HEK293 (cell line): Measurements from ENCODE around the gene CXXC4.

Source experiments
- CTCF ChIA-PET: fragments of 350-600 bp; formaldehyde crosslinking; extraction: SDS; loops from one replicate; lab custom pipeline; 2021; ENCODE audit warnings: antibody characterized with exemption; lab: Yijun Ruan, JAX
- POLR2A ChIA-PET: fragments of 300-600 bp; formaldehyde crosslinking; extraction: SDS; loops from one replicate; lab custom pipeline; 2020; ENCODE audit warnings: antibody characterized with exemption, inconsistent platforms; lab: Yijun Ruan, JAX
- H3K27ac ChIP-seq: fragments of 200-500 bp; sonication (Bioruptor generic); 2 replicates; pipeline ENCODE4 v1.5.1; 2014; ENCODE audit warnings: low read depth, low read length, control low read depth, inconsistent platforms; ENCODE audit errors: extremely low read depth
- H3K36me3 ChIP-seq, 2 experiments: fragments of 200-500 bp in 1 of 2; sonication (Bioruptor generic) in 1 of 2; 1 replicate in 1 of 2; 2 replicates in 1 of 2; pipeline ENCODE4 v1.5.1; 2014 to 2017; ENCODE audit warnings: inconsistent platforms in 2 of 2, low read length in 2 of 2; ENCODE audit not compliant: control insufficient read depth in 2 of 2, insufficient read depth in 1 of 2
- H3K4me1 ChIP-seq: fragments of 200-500 bp; sonication (Bioruptor generic); 2 replicates; pipeline ENCODE4 v1.5.1; 2014; ENCODE audit warnings: mild to moderate bottlenecking, low read length, inconsistent platforms; ENCODE audit not compliant: control insufficient read depth, insufficient read depth
- H3K4me3 ChIP-seq: 2 replicates; pipeline ENCODE4 v1.5.1; 2011; ENCODE audit warnings: low read depth, mild to moderate bottlenecking, control low read depth, low read length, moderate library complexity
- H3K9me3 ChIP-seq: fragments of 200-500 bp; sonication (Bioruptor generic); 2 replicates; pipeline ENCODE4 v1.5.1; 2014; ENCODE audit warnings: low read depth, low read length, inconsistent platforms; ENCODE audit not compliant: control insufficient read depth, insufficient read depth
- GLI4 ChIP-seq: fragments of 450-650 bp; formaldehyde crosslinking; IDR thresholded peaks from 2 replicates; pipeline ENCODE4 v1.5.1; 2016; ENCODE audit warnings: missing biosample characterization, missing genetic modification characterization
- GLIS1 ChIP-seq: fragments of 450-650 bp; formaldehyde crosslinking; IDR thresholded peaks from 2 replicates; pipeline ENCODE4 v1.5.1; 2016; ENCODE audit warnings: missing biosample characterization, missing genetic modification characterization
- MEIS1 ChIP-seq: sonication (generic); formaldehyde crosslinking; IDR thresholded peaks from 2 replicates; pipeline ENCODE4 v1.8.1; 2022; ENCODE audit warnings: missing genetic modification reagents, mild to moderate bottlenecking, borderline replicate concordance
- PRDM1 ChIP-seq: fragments of 450-650 bp; formaldehyde crosslinking; IDR thresholded peaks from 2 replicates; pipeline ENCODE4; 2016; ENCODE audit warnings: missing biosample characterization, missing genetic modification characterization
- RBAK ChIP-seq: fragments of 450-650 bp; formaldehyde crosslinking; IDR thresholded peaks from 2 replicates; pipeline ENCODE4 v1.5.1; 2016; ENCODE audit warnings: missing biosample characterization, missing genetic modification characterization
- REPIN1 ChIP-seq: fragments of 450-650 bp; formaldehyde crosslinking; IDR thresholded peaks from 2 replicates; pipeline ENCODE4 v1.5.1; 2017; ENCODE audit warnings: missing biosample characterization, missing genetic modification characterization, low read depth
- SALL2 ChIP-seq: fragments of 450-650 bp; formaldehyde crosslinking; IDR thresholded peaks from 2 replicates; pipeline ENCODE4 v1.5.0; 2017; ENCODE audit warnings: missing biosample characterization, mild to moderate bottlenecking, missing genetic modification characterization, borderline replicate concordance
- ZBTB1 ChIP-seq: fragments of 450-650 bp; formaldehyde crosslinking; IDR thresholded peaks from 2 replicates; pipeline ENCODE4 v1.5.1; 2016; ENCODE audit warnings: missing biosample characterization, missing genetic modification characterization
- ZFHX2 ChIP-seq: fragments of 450-650 bp; formaldehyde crosslinking; conservative IDR thresholded peaks from 2 replicates; pipeline ENCODE4 v1.5.1; 2016; ENCODE audit warnings: missing biosample characterization, missing genetic modification characterization
- ZNF221 ChIP-seq: fragments of 450-650 bp; formaldehyde crosslinking; IDR thresholded peaks from 2 replicates; pipeline ENCODE4 v1.5.1; 2017; ENCODE audit warnings: missing biosample characterization, missing genetic modification characterization, borderline replicate concordance
- ZNF302 ChIP-seq: fragments of 450-650 bp; formaldehyde crosslinking; IDR thresholded peaks from 2 replicates; pipeline ENCODE4 v1.5.1; 2016; ENCODE audit warnings: missing biosample characterization, missing genetic modification characterization, low read depth
- ZNF311 ChIP-seq: fragments of 450-650 bp; formaldehyde crosslinking; IDR thresholded peaks from 2 replicates; pipeline ENCODE4 v1.5.1; 2017; ENCODE audit warnings: missing biosample characterization, missing genetic modification characterization, borderline replicate concordance
- ZNF514 ChIP-seq: fragments of 450-650 bp; formaldehyde crosslinking; IDR thresholded peaks from 2 replicates; pipeline ENCODE4 v1.5.1; 2016; ENCODE audit warnings: missing biosample characterization, missing genetic modification characterization
- ZNF561 ChIP-seq: fragments of 450-650 bp; IDR thresholded peaks from 2 replicates; pipeline ENCODE4 v1.5.1; 2018; ENCODE audit warnings: missing biosample characterization, missing genetic modification characterization, borderline replicate concordance
- ZNF585B ChIP-seq: fragments of 450-650 bp; formaldehyde crosslinking; IDR thresholded peaks from 2 replicates; pipeline ENCODE4 v1.5.1; 2016; ENCODE audit warnings: missing biosample characterization, missing genetic modification characterization
- ZNF658 ChIP-seq: fragments of 450-650 bp; formaldehyde crosslinking; IDR thresholded peaks from 2 replicates; pipeline ENCODE4; 2016; ENCODE audit warnings: missing biosample characterization, missing genetic modification characterization
- ZNF768 ChIP-seq: fragments of 450-650 bp; formaldehyde crosslinking; IDR thresholded peaks from 2 replicates; pipeline ENCODE4 v1.5.1; 2018; ENCODE audit warnings: missing biosample characterization, mild to moderate bottlenecking, missing genetic modification characterization
- ZNF785 ChIP-seq: fragments of 450-650 bp; formaldehyde crosslinking; IDR thresholded peaks from 2 replicates; pipeline ENCODE4 v1.5.1; 2016; ENCODE audit warnings: missing biosample characterization, missing genetic modification characterization
- ZNF843 ChIP-seq: fragments of 450-650 bp; formaldehyde crosslinking; IDR thresholded peaks from 2 replicates; pipeline ENCODE4 v1.5.1; 2016; ENCODE audit warnings: missing biosample characterization, missing genetic modification characterization
- TF ChIP-seq, protein P1 (sequence below): fragments of 450-650 bp; formaldehyde crosslinking; IDR thresholded peaks from 2 replicates; pipeline ENCODE4 v1.5.1; 2016; ENCODE audit warnings: missing biosample characterization, missing genetic modification characterization
- TF ChIP-seq, protein P2 (sequence below): fragments of 450-650 bp; formaldehyde crosslinking; conservative IDR thresholded peaks from 2 replicates; pipeline ENCODE4 v1.5.1; 2016; ENCODE audit warnings: low read depth, missing biosample characterization, missing genetic modification characterization
- TF ChIP-seq, protein P3 (sequence below): fragments of 450-650 bp; IDR thresholded peaks from 2 replicates; pipeline ENCODE4 v1.5.1; 2018; ENCODE audit warnings: missing biosample characterization, mild to moderate bottlenecking, missing genetic modification characterization

The CXXC4 gene

DNA sequence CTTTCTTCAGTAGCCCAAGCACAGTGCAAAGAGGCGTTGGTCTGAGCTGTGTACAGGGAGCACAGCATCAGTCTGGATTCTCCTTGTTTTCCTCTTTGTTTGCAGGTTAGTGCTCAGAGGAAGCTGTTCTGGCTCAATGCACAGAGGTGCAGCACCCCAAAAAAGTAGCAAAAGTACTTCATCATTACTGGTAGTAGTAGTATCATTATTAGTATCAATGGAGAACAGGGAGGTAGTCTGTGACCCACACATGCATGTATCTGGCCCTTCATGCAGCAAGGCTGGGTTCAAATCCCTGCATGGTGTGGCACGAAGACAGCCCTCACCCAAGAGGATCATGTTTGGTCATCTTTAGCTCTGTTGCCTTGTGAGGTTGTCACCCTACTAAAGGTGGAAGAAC lies 68.7 kb downstream of the CXXC4 start (continued):
- TF ChIP-seq REPIN1 (tag by site-specific recombination) (no peak), ZNF561 (tag by site-specific recombination) (no peak), ZBTB1 (no peak), ZNF585B (tag by site-specific recombination) (no peak)
- TF ChIP-seq, all 188 proteins: peak for 0

DNA sequence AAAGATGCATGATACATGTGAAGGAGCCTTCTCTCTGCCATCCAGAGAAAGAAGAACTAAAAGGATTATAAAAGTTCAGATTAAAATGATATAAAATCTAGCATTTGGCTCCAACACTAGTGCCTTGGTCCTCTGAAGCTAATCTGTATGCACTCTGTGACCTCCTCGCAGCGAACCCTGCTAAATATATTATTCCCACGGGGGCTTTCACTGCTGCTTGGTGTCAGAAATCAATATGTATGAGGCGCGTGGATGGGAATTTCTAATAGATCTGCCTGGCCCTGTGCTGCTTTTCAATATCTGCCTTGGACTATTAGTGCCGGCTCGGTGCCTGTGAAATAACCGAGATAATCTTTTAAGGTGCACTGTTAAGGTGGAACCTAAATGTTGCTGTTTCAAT lies 69.7 kb downstream of the CXXC4 start:
- ChIA-PET POLR2A (no interaction called here), CTCF (no interaction called here)
- H3K27ac ChIP-seq: no peak overlapping the region
- H3K9me3 ChIP-seq: no peaks in the 10 kb centered on the region
- no peaks in the 10 kb centered on the region for H3K36me3 ChIP-seq
- H3K4me1 ChIP-seq: no peaks in the 10 kb centered on the region
- H3K4me3 ChIP-seq: no peak overlapping the region
- no peak for TF ChIP-seq ZNF768 (tag by site-specific recombination)
- no peak for TF ChIP-seq GLIS1 (tag by site-specific recombination)
- TF ChIP-seq MEIS1 (CRISPR knock-in tag): no peak
- TF ChIP-seq, protein P1, sequence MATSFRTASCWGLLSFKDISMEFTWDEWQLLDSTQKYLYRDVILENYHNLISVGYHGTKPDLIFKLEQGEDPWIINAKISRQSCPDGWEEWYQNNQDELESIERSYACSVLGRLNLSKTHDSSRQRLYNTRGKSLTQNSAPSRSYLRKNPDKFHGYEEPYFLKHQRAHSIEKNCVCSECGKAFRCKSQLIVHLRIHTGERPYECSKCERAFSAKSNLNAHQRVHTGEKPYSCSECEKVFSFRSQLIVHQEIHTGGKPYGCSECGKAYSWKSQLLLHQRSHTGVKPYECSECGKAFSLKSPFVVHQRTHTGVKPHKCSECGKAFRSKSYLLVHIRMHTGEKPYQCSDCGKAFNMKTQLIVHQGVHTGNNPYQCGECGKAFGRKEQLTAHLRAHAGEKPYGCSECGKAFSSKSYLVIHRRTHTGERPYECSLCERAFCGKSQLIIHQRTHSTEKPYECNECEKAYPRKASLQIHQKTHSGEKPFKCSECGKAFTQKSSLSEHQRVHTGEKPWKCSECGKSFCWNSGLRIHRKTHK (tag by site-specific recombination): no peak
- no peak for TF ChIP-seq SALL2
- TF ChIP-seq ZNF221 (tag by site-specific recombination): no peak
- TF ChIP-seq ZNF302: no peak
- no peak for TF ChIP-seq RBAK (tag by site-specific recombination)
- TF ChIP-seq ZNF561 (tag by site-specific recombination): no peak
- TF ChIP-seq ZNF843 (tag by site-specific recombination): no peak
- no peak for TF ChIP-seq ZNF514
- TF ChIP-seq, protein P2, sequence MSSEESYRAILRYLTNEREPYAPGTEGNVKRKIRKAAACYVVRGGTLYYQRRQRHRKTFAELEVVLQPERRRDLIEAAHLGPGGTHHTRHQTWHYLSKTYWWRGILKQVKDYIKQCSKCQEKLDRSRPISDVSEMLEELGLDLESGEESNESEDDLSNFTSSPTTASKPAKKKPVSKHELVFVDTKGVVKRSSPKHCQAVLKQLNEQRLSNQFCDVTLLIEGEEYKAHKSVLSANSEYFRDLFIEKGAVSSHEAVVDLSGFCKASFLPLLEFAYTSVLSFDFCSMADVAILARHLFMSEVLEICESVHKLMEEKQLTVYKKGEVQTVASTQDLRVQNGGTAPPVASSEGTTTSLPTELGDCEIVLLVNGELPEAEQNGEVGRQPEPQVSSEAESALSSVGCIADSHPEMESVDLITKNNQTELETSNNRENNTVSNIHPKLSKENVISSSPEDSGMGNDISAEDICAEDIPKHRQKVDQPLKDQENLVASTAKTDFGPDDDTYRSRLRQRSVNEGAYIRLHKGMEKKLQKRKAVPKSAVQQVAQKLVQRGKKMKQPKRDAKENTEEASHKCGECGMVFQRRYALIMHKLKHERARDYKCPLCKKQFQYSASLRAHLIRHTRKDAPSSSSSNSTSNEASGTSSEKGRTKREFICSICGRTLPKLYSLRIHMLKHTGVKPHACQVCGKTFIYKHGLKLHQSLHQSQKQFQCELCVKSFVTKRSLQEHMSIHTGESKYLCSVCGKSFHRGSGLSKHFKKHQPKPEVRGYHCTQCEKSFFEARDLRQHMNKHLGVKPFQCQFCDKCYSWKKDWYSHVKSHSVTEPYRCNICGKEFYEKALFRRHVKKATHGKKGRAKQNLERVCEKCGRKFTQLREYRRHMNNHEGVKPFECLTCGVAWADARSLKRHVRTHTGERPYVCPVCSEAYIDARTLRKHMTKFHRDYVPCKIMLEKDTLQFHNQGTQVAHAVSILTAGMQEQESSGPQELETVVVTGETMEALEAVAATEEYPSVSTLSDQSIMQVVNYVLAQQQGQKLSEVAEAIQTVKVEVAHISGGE (tag by site-specific recombination): no peak
- TF ChIP-seq, all 188 proteins: peak for 0

DNA sequence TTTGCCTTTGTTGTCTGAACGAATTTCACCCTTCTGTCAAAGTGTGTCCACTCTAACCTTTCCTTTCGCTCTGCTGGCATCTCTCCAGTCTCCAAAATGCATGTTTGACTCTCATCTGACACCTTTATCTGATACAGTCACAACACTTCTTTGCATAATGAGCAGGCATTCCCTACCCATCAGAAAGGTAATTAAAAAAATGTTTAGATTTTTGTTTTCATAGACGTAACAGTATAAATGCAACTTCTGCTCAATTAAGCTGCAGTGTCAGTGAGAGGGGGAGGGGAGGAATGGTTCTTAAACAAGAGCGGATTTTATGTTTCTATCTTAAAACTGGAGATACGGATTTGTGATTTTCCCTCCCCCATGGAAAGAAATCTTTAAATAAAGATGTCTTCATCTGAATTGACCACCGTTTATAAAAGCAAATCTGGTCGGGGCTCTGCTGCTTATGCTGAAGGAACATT lies 70.2 kb downstream of the CXXC4 start:
- TF ChIP-seq PRDM1 (tag by site-specific recombination): no peak
- no peak for TF ChIP-seq ZNF658 (tag by site-specific recombination)
- TF ChIP-seq GLI4 (tag by site-specific recombination): no peak
- no peak for TF ChIP-seq ZNF561 (tag by site-specific recombination)
- no peak for TF ChIP-seq ZFHX2 (tag by site-specific recombination)
- TF ChIP-seq ZNF785: no peak
- no peak for TF ChIP-seq ZNF311 (tag by site-specific recombination)
- TF ChIP-seq, protein P3, sequence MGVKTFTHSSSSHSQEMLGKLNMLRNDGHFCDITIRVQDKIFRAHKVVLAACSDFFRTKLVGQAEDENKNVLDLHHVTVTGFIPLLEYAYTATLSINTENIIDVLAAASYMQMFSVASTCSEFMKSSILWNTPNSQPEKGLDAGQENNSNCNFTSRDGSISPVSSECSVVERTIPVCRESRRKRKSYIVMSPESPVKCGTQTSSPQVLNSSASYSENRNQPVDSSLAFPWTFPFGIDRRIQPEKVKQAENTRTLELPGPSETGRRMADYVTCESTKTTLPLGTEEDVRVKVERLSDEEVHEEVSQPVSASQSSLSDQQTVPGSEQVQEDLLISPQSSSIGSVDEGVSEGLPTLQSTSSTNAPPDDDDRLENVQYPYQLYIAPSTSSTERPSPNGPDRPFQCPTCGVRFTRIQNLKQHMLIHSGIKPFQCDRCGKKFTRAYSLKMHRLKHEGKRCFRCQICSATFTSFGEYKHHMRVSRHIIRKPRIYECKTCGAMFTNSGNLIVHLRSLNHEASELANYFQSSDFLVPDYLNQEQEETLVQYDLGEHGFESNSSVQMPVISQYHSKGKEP (tag by site-specific recombination): 0 out of 2 replicates have a peak, but pooled peaks have one; percentile 4
- no peaks in the 10 kb centered on the region for H3K9me3 ChIP-seq
- ChIA-PET CTCF (no interaction called here), POLR2A (no interaction called here)
- H3K27ac ChIP-seq: no peak overlapping the region
- H3K36me3 ChIP-seq: no peaks in the 10 kb centered on the region
- no peaks in the 10 kb centered on the region for H3K4me1 ChIP-seq
- no peak overlapping the region for H3K4me3 ChIP-seq
